ENCODE data around the gene CARNS1.
"Not testable (repeated sequence)": the region's sequence is repeated elsewhere in the genome, so short reads cannot be mapped to it uniquely, and the experiment has no call there.

CARNS1 gene

GRCh38 chr11:67445515-67445914, 30.0 kb downstream of the CARNS1 start:
- DNase-seq = no peak

GRCh38 chr11:67448220-67448609, 32.7 kb downstream of the CARNS1 start:
- DNase-seq = no peak

GRCh38 chr11:67449116-67449844, 33.8 kb downstream of the CARNS1 start:
- DNase-seq = no peak

GRCh38 chr11:67450796-67451657, 35.5 kb downstream of the CARNS1 start:
- no peak for DNase-seq

- no peak for DNase-seq
These were observed 36.1 kb downstream of the CARNS1 start for GRCh38 chr11:67451658-67451976.

- DNase-seq = no peak
These were observed 36.9 kb downstream of the CARNS1 start, which contains the start of gene GPR152 for GRCh38 chr11:67452141-67452952. GPR152 (minus strand) TSS chr11:67452729; CDS start chr11:67452724, 5 bp downstream.

GRCh38 chr11:67453816-67454732, 38.6 kb downstream of the CARNS1 start:
- no peak for DNase-seq

- DNase-seq = no peak
These were observed 39.6 kb downstream of the CARNS1 start, which contains the start of gene CABP4 for GRCh38 chr11:67455054-67455453. CABP4 (plus strand) TSS chr11:67455354; CDS start chr11:67455424, 70 bp downstream.

- DNase-seq = no peak
These were observed 40.7 kb downstream of the CARNS1 start for GRCh38 chr11:67456068-67456705.

GRCh38 chr11:67457453-67457852, 42.0 kb downstream of the CARNS1 start:
- DNase-seq = no peak

- no peak for DNase-seq
These were observed 42.8 kb downstream of the CARNS1 start for GRCh38 chr11:67458266-67458665.

- no peak for DNase-seq
These were observed 47.7 kb downstream of the CARNS1 start for GRCh38 chr11:67463186-67463585.

- no peak for DNase-seq
These were observed 48.4 kb downstream of the CARNS1 start for GRCh38 chr11:67463680-67464410.

GRCh38 chr11:67464411-67465188, 49.1 kb downstream of the CARNS1 start:
- no peak for DNase-seq

- DNase-seq = no peak
These were observed 49.7 kb downstream of the CARNS1 start for GRCh38 chr11:67465189-67465510.

GRCh38 chr11:67465530-67465929, 50.1 kb downstream of the CARNS1 start:
- DNase-seq = not testable (repeated sequence)

GRCh38 chr11:67466367-67466766, 50.9 kb downstream of the CARNS1 start:
- no peak for DNase-seq

GRCh38 chr11:67466962-67467771, 51.7 kb downstream of the CARNS1 start:
- DNase-seq = no peak

GRCh38 chr11:67468056-67468455, 52.6 kb downstream of the CARNS1 start:
- DNase-seq = no peak

- DNase-seq = no peak
These were observed 52.9 kb downstream of the CARNS1 start for GRCh38 chr11:67468456-67468758.

All from NCI-H2227 treated with DMSO at 0.1 percent for 48 hours (cell line).